COLO668 (cell line): ENCODE results near the gene GALR3.
A peak's percentile ranks its signal among the peaks of the same experiment; 100 is the strongest.

Source experiments
- DNase-seq: peaks from one replicate; lab custom pipeline; 2025; ENCODE audit not compliant: unreplicated experiment; lab: John Stamatoyannopoulos, UW

The GALR3 gene

GRCh38 chr22:37865510-37865909, 42.3 kb downstream of the GALR3 start:
- no peak for DNase-seq

GRCh38 chr22:37870273-37870672, 47.1 kb downstream of the GALR3 start:
- peak; percentile 36 for DNase-seq
